K562 treated with DMSO at 1 percent for 12 hours (cell line): Measurements from ENCODE around the gene CLDND2. TPM values are rescaled to one million over a fixed set of nuclear protein-coding genes. Genes with fewer than 3 reads are reported as not detected.

Experiments used
- total RNA-seq: library from RNA; unstranded; fragments of 300-600 nt; gene quantifications from 2 replicates; pipeline ENCODE4 v1.2.3, GENCODE V29; 2022; ENCODE audit not compliant: insufficient read depth

The CLDND2 gene
- not detected in 2 replicates for total RNA-seq

GRCh38 chr19:51368366-51369282, at the start of gene CLDND2:
CLDND2 (minus strand) TSS chr19:51369003; CDS start chr19:51368577, 426 bp downstream.

GRCh38 chr19:51417107-51417809, 48.5 kb upstream of the CLDND2 start, which contains the start of gene SIGLEC10:
SIGLEC10 (minus strand) TSS chr19:51417642; CDS start chr19:51417581, 61 bp downstream.

GRCh38 chr19:51387924-51388389, 19.2 kb upstream of the CLDND2 start, which contains the start of gene LIM2:
LIM2 (minus strand) TSS chr19:51387974; CDS start chr19:51387443, 531 bp downstream.

GRCh38 chr19:51372649-51373504, 4.1 kb upstream of the CLDND2 start, which contains the start of gene NKG7:
NKG7 (minus strand) TSS chr19:51372654; CDS start chr19:51372535, 119 bp downstream.

GRCh38 chr19:51365965-51366388, 2.8 kb downstream of the CLDND2 start, which contains the start of gene ETFB:
ETFB (minus strand) TSS chr19:51366388; CDS start chr19:51366326, 62 bp downstream.

GRCh38 chr19:51341976-51342580, 26.7 kb downstream of the CLDND2 start, which contains the start of gene VSIG10L:
VSIG10L (minus strand) TSS chr19:51342139; CDS start chr19:51342124, 15 bp downstream.

Other genes with a start within 250 kb of the CLDND2 start
- gene SIGLEC9, start 244.1 kb downstream of the CLDND2 start, total RNA-seq: 0.69 TPM in 1 of 2 replicates, not detected in the other
- gene SIGLEC7, start 226.7 kb downstream of the CLDND2 start, total RNA-seq: not detected in 2 replicates
- 69.7 and 75.9 TPM in 2 replicates for gene CD33, start 143.9 kb downstream of the CLDND2 start, total RNA-seq
- gene SIGLECL1, start 117.9 kb downstream of the CLDND2 start, total RNA-seq: not detected in 2 replicates
- not detected in 2 replicates for gene IGLON5, start 57.4 kb downstream of the CLDND2 start, total RNA-seq
- gene VSIG10L, start 26.9 kb downstream of the CLDND2 start, total RNA-seq: 3.1 and 9.2 TPM in 2 replicates
- gene ETFB, start 2.6 kb downstream of the CLDND2 start, total RNA-seq: 205 and 275 TPM in 2 replicates
- not detected in 2 replicates for gene NKG7, start 3.7 kb upstream of the CLDND2 start, total RNA-seq
- not detected in 2 replicates for gene LIM2, start 19.0 kb upstream of the CLDND2 start, total RNA-seq
- gene C19orf84, start 21.6 kb upstream of the CLDND2 start, total RNA-seq: 1.2 and 4.2 TPM in 2 replicates
- 0.77 TPM in 1 of 2 replicates, not detected in the other for gene SIGLEC10, start 48.6 kb upstream of the CLDND2 start, total RNA-seq
- gene SIGLEC8, start 89.5 kb upstream of the CLDND2 start, total RNA-seq: 0.26 and 0.70 TPM in 2 replicates
- gene CEACAM18, start 109.5 kb upstream of the CLDND2 start, total RNA-seq: not detected in 2 replicates
- gene SIGLEC12, start 132.8 kb upstream of the CLDND2 start, total RNA-seq: 1.2 and 1.4 TPM in 2 replicates
- gene SIGLEC6, start 162.7 kb upstream of the CLDND2 start, total RNA-seq: 7.9 and 20.2 TPM in 2 replicates
- 4.7 and 15.7 TPM in 2 replicates for gene ZNF175, start 202.3 kb upstream of the CLDND2 start, total RNA-seq